ENCODE data around the gene ACTL10.

GRCh38 chr20:33669224-33669623 is 2.5 kb downstream of the ACTL10 start:
- no peak for TF ChIP-seq CTCF (conservative IDR thresholded peaks at IDR 0.05)
- TF ChIP-seq ZFX (IDR thresholded peaks at IDR 0.05), result no peak

All from C4-2B (cell line).